ENCODE data around the gene FAM20A.
A peak's percentile ranks its signal among the peaks of the same experiment; 100 is the strongest.

The FAM20A gene

DNA sequence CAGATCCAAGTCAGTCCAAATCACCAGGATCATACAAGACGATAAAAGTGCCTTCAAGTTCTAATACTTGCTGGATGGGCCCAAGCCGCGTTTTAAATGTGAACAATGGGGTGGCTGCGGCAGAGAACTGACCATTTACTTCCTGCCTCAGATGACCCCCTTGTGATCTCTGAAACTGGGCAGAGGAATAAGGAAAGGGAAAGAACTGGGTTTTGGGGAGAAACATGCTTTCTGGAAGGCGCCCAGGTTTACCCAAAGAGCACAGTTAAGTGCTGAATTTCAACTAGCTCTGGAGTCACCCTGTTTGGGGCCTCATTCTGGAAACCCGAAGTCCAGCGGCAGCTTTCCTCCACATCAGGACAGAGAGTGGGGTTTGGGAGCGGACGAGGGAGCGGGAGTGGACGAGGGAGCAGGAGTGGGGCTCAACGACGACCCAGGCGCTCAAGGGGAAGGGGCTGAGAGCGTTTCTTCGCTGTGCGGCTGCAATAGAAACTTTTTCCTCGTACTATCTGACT lies 1.6 kb downstream of the FAM20A start:
- Histone ChIP-seq H3K9ac (ENCODE audit: low read depth in 1 of 2, low read length in 2 of 2) (peak overlapping the region in 1 of 2 donors; percentile 36), H3K4me1 (ENCODE audit: control insufficient read depth in 1 of 2, insufficient read depth in 2 of 2, low read length in 2 of 2) (peaks cover 3 to 4% of the 10 kb centered on the region in 2 donors), H3K27ac (ENCODE audit: low read depth, low read length) (peak overlapping the region; percentile 24), H3K4me3 (ENCODE audit: low read depth in 1 of 2, low read length in 2 of 2) (peak overlapping the region; percentile 21 to 54), H3K27me3 (ENCODE audit: control insufficient read depth in 1 of 2, insufficient read depth in 2 of 2, low read length in 2 of 2) (peaks cover 35 to 36% of the 10 kb centered on the region in 2 donors), H3K36me3 (ENCODE audit: control insufficient read depth in 1 of 2, insufficient read depth in 2 of 2, low read length in 2 of 2) (no peaks in the 10 kb centered on the region), H3K9me3 (ENCODE audit: control insufficient read depth in 1 of 2, low read length in 2 of 2) (no peaks in the 10 kb centered on the region)

DNA sequence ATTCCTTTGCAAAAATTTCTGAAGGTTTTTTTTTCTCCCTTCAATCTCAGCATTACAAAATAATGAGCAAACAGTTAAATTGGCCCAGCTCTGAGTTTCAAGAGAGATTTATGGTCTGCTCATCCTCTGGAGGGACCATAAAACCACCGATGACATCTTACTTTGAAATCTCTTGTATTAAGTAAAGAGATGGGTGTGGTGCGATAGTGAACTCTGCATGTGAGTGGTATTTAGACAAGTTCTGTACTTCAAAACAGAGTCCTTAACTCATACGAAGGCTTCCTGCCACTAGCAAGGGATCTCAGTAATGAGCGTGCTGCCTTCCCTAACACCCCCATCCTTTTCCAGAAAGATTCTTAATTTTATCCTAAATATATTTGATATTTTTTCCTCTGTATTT lies 2.1 kb downstream of the FAM20A start:
- H3K36me3 ChIP-seq (ENCODE audit: control insufficient read depth in 1 of 2, insufficient read depth in 2 of 2, low read length in 2 of 2): no peaks in the 10 kb centered on the region
- no peak overlapping the region for H3K4me3 ChIP-seq (ENCODE audit: low read depth in 1 of 2, low read length in 2 of 2)
- H3K4me1 ChIP-seq (ENCODE audit: control insufficient read depth in 1 of 2, insufficient read depth in 2 of 2, low read length in 2 of 2): peaks cover 3 to 4% of the 10 kb centered on the region in 2 donors
- H3K9ac ChIP-seq (ENCODE audit: low read depth in 1 of 2, low read length in 2 of 2): no peak overlapping the region
- no peaks in the 10 kb centered on the region for H3K9me3 ChIP-seq (ENCODE audit: control insufficient read depth in 1 of 2, low read length in 2 of 2)
- no peak overlapping the region for H3K27ac ChIP-seq (ENCODE audit: low read depth, low read length)
- H3K27me3 ChIP-seq (ENCODE audit: control insufficient read depth in 1 of 2, insufficient read depth in 2 of 2, low read length in 2 of 2): peaks cover 35 to 36% of the 10 kb centered on the region in 2 donors

DNA sequence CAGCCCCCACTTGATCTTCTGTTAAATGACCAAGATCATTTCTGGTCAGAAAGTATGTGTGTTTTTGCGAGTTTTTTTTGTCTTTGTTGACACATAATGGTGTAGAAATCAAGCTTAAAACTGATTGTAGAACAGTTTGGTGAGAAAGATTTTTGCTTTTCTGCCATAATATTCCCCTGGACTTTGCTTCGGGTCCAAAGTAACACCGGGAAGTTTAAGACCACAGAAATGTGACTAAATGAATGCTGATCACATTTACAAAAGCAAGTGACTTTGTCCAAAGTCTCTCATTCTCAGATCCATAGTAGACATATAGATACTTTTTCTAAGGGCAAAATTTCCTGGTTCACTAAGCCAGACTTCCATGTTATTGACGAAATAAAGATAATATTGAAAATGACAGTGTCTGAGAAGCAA lies 2.6 kb downstream of the FAM20A start:
- Histone ChIP-seq H3K4me3 (ENCODE audit: low read depth in 1 of 2, low read length in 2 of 2) (no peak overlapping the region), H3K9ac (ENCODE audit: low read depth in 1 of 2, low read length in 2 of 2) (no peak overlapping the region), H3K36me3 (ENCODE audit: control insufficient read depth in 1 of 2, insufficient read depth in 2 of 2, low read length in 2 of 2) (no peaks in the 10 kb centered on the region), H3K4me1 (ENCODE audit: control insufficient read depth in 1 of 2, insufficient read depth in 2 of 2, low read length in 2 of 2) (peaks cover 3 to 4% of the 10 kb centered on the region in 2 donors), H3K9me3 (ENCODE audit: control insufficient read depth in 1 of 2, low read length in 2 of 2) (no peaks in the 10 kb centered on the region), H3K27me3 (ENCODE audit: control insufficient read depth in 1 of 2, insufficient read depth in 2 of 2, low read length in 2 of 2) (peaks cover 35 to 36% of the 10 kb centered on the region in 2 donors), H3K27ac (ENCODE audit: low read depth, low read length) (no peak overlapping the region)

DNA sequence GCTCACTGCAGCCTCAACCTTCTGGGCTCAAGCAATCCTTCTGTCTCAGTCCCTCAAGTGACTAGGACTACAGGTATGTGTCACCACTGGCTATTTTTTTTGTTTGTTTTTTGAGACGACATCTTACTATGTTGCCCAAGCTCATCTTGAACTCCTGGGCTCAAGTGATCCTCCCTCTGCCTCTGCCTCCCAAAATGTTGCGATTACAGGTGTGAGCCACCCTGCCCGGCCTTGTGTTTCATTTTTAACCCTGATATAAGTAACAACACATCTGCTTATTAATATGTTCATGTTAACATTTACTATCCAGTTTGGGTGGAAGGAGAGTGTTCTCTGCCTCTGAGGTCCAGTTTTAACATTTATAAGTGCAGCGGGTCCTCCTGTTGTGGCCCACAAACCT lies 3.1 kb downstream of the FAM20A start:
- H3K4me1 ChIP-seq (ENCODE audit: control insufficient read depth in 1 of 2, insufficient read depth in 2 of 2, low read length in 2 of 2): peaks cover 0 to 3% of the 10 kb centered on the region in 2 donors
- H3K9ac ChIP-seq (ENCODE audit: low read depth in 1 of 2, low read length in 2 of 2): no peak overlapping the region
- no peak overlapping the region for H3K4me3 ChIP-seq (ENCODE audit: low read depth in 1 of 2, low read length in 2 of 2)
- H3K9me3 ChIP-seq (ENCODE audit: control insufficient read depth in 1 of 2, low read length in 2 of 2): no peaks in the 10 kb centered on the region
- H3K27me3 ChIP-seq (ENCODE audit: control insufficient read depth in 1 of 2, insufficient read depth in 2 of 2, low read length in 2 of 2): peaks cover 33 to 34% of the 10 kb centered on the region in 2 donors
- H3K27ac ChIP-seq (ENCODE audit: low read depth, low read length): no peak overlapping the region
- H3K36me3 ChIP-seq (ENCODE audit: control insufficient read depth in 1 of 2, insufficient read depth in 2 of 2, low read length in 2 of 2): no peaks in the 10 kb centered on the region

DNA sequence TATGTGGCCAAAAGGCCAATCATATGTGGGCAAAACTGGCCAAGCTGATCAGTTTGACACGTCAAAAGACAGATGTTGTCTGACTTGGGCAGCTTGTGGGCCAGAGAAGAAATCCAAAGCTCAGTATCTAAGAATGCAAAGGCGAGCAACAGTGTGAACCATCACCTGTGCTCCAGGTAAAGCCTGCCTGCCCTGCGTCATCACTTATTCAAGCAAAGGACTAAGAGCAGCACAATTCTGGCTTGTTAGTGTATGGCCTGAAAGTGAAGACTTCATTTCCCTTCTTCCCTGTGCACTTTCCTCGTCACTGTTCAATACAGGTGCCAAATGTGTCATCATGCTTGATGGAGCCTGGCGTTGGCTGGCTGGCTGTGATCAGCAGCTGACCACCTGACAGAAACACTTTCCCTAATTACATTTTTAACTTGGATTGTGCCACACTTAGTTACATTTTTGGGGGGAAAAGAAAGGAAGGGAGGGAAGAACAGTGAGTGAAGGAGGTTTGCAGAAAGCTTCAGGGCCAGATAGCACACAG lies 4.7 kb downstream of the FAM20A start:
- Histone ChIP-seq H3K4me3 (ENCODE audit: low read depth in 1 of 2, low read length in 2 of 2) (no peak overlapping the region), H3K27me3 (ENCODE audit: control insufficient read depth in 1 of 2, insufficient read depth in 2 of 2, low read length in 2 of 2) (peaks cover 17 to 21% of the 10 kb centered on the region in 2 donors), H3K4me1 (ENCODE audit: control insufficient read depth in 1 of 2, insufficient read depth in 2 of 2, low read length in 2 of 2) (peaks cover 0 to 3% of the 10 kb centered on the region in 2 donors), H3K36me3 (ENCODE audit: control insufficient read depth in 1 of 2, insufficient read depth in 2 of 2, low read length in 2 of 2) (no peaks in the 10 kb centered on the region), H3K9ac (ENCODE audit: low read depth in 1 of 2, low read length in 2 of 2) (no peak overlapping the region), H3K9me3 (ENCODE audit: control insufficient read depth in 1 of 2, low read length in 2 of 2) (no peaks in the 10 kb centered on the region), H3K27ac (ENCODE audit: low read depth, low read length) (no peak overlapping the region)

DNA sequence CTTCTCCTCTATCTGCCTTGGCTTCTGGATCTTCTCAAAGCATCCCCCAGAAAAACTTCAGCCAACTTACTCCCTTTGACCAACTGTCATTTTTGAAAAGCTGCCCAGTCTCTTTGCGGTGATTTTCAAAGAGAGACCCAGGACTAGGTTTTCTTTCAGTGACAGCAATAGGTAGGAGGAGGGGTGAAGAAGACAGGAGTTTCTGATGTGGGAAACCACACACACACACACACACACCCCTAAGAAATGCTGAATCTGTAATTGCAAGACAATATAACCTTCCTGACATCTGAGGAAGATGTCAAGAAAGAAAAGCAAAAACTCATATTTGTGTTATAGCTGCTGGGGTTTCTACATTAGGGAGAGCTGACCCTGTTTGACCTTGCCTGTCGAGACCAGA lies 5.2 kb downstream of the FAM20A start:
- Histone ChIP-seq H3K27ac (ENCODE audit: low read depth, low read length) (no peak overlapping the region), H3K27me3 (ENCODE audit: control insufficient read depth in 1 of 2, insufficient read depth in 2 of 2, low read length in 2 of 2) (peaks cover 17 to 18% of the 10 kb centered on the region in 2 donors), H3K9me3 (ENCODE audit: control insufficient read depth in 1 of 2, low read length in 2 of 2) (no peaks in the 10 kb centered on the region), H3K4me3 (ENCODE audit: low read depth in 1 of 2, low read length in 2 of 2) (no peak overlapping the region), H3K4me1 (ENCODE audit: control insufficient read depth in 1 of 2, insufficient read depth in 2 of 2, low read length in 2 of 2) (peaks cover 0 to 3% of the 10 kb centered on the region in 2 donors), H3K36me3 (ENCODE audit: control insufficient read depth in 1 of 2, insufficient read depth in 2 of 2, low read length in 2 of 2) (no peaks in the 10 kb centered on the region), H3K9ac (ENCODE audit: low read depth in 1 of 2, low read length in 2 of 2) (no peak overlapping the region)

DNA sequence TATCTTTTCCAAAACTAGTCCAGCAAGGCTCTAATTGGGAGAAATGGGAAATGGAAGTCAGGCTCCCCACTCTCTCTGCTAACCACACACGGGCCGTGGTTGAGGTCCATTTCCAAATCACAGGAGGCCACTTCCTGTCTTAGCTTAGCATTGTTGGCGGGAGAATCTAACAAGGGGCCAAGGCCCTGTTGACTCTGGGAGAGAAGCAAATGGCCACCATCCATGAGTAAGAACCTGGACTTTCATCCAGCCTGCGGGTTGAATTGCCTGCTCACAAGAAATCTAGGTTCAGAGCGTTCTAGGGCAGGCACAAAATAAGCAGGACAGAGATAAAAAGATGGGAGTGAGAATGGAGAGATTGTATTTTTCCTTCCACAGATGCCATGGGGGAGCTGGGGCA lies 5.7 kb downstream of the FAM20A start:
- Histone ChIP-seq H3K27me3 (ENCODE audit: control insufficient read depth in 1 of 2, insufficient read depth in 2 of 2, low read length in 2 of 2) (peaks cover 16 to 17% of the 10 kb centered on the region in 2 donors), H3K36me3 (ENCODE audit: control insufficient read depth in 1 of 2, insufficient read depth in 2 of 2, low read length in 2 of 2) (no peaks in the 10 kb centered on the region), H3K4me1 (ENCODE audit: control insufficient read depth in 1 of 2, insufficient read depth in 2 of 2, low read length in 2 of 2) (peaks cover 0 to 3% of the 10 kb centered on the region in 2 donors), H3K9ac (ENCODE audit: low read depth in 1 of 2, low read length in 2 of 2) (no peak overlapping the region), H3K4me3 (ENCODE audit: low read depth in 1 of 2, low read length in 2 of 2) (no peak overlapping the region), H3K9me3 (ENCODE audit: control insufficient read depth in 1 of 2, low read length in 2 of 2) (no peaks in the 10 kb centered on the region), H3K27ac (ENCODE audit: low read depth, low read length) (no peak overlapping the region)

DNA sequence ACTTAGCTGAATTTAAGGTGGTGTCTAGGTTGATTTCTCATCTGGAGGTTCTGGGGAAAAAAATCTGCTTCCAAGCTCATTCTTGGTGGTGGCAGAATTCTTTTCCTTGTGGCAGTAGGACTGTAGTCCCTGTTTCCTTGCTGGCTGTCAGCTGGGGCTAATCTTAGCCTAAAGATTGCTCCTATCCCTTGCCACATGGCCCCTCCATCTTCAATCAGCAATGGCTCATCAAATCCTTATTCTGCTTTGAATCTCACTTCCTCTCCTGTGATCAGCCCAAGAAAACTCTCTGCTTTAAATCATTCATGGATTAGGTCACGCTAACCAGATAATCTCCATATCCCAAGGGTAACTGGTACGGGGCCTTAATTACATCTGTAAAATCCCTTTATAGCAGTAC lies 6.6 kb downstream of the FAM20A start:
- no peak overlapping the region for H3K27ac ChIP-seq (ENCODE audit: low read depth, low read length)
- H3K9me3 ChIP-seq (ENCODE audit: control insufficient read depth in 1 of 2, low read length in 2 of 2): no peaks in the 10 kb centered on the region
- no peak overlapping the region for H3K9ac ChIP-seq (ENCODE audit: low read depth in 1 of 2, low read length in 2 of 2)
- no peak overlapping the region for H3K4me3 ChIP-seq (ENCODE audit: low read depth in 1 of 2, low read length in 2 of 2)
- peaks cover 7 to 8% of the 10 kb centered on the region in 2 donors for H3K27me3 ChIP-seq (ENCODE audit: control insufficient read depth in 1 of 2, insufficient read depth in 2 of 2, low read length in 2 of 2)
- no peaks in the 10 kb centered on the region for H3K4me1 ChIP-seq (ENCODE audit: control insufficient read depth in 1 of 2, insufficient read depth in 2 of 2, low read length in 2 of 2)
- H3K36me3 ChIP-seq (ENCODE audit: control insufficient read depth in 1 of 2, insufficient read depth in 2 of 2, low read length in 2 of 2): no peaks in the 10 kb centered on the region

DNA sequence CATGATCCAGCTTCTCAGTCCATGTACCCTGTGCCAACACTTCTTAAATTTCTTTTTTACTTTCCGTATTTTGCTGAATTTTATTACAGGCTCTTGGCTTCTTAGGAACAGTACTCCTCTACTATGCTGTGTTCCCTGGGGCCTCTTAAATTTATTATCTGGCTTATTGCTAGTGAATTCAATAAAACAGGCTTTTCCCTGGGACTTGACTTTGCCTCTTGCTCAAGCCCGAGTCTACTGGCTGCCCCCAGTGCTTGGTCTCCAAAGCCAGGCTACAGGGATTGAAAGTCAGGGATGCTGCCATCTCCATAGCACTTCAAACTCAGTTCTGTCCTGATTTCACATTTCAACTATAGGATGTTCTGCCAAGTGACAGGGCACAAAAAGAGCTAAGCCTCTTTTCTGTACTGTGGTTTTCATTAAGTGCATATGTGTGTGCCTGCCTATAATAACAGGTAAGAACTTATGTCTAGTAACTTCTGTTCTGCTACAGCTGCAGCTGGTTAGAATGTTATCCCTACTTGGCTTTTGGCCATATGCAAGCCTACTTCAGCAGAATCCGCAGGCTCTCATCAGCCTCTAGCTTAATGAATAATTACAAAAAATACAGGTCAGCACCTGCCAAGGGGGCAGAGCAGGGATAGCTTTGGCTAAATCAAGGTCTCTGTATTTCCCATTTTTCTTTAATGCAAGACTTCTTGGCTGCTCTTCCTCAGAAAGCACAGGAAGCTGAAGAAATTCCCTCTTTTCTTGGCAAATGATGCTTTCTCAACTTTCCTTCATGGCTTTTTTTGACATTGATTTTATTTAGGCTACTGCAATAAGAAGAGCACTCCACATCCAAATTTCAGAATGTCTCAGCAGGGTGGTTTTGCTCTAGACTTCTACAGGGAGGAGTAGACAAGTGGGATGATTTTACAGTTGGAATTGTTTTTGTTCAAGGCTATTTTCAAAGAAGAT lies 8.2 kb downstream of the FAM20A start:
- Histone ChIP-seq H3K36me3 (ENCODE audit: control insufficient read depth in 1 of 2, insufficient read depth in 2 of 2, low read length in 2 of 2) (no peaks in the 10 kb centered on the region), H3K9me3 (ENCODE audit: control insufficient read depth in 1 of 2, low read length in 2 of 2) (no peaks in the 10 kb centered on the region), H3K9ac (ENCODE audit: low read depth in 1 of 2, low read length in 2 of 2) (no peak overlapping the region), H3K27me3 (ENCODE audit: control insufficient read depth in 1 of 2, insufficient read depth in 2 of 2, low read length in 2 of 2) (peaks cover 5 to 8% of the 10 kb centered on the region in 2 donors), H3K4me3 (ENCODE audit: low read depth in 1 of 2, low read length in 2 of 2) (no peak overlapping the region), H3K4me1 (ENCODE audit: control insufficient read depth in 1 of 2, insufficient read depth in 2 of 2, low read length in 2 of 2) (no peaks in the 10 kb centered on the region), H3K27ac (ENCODE audit: low read depth, low read length) (no peak overlapping the region)

DNA sequence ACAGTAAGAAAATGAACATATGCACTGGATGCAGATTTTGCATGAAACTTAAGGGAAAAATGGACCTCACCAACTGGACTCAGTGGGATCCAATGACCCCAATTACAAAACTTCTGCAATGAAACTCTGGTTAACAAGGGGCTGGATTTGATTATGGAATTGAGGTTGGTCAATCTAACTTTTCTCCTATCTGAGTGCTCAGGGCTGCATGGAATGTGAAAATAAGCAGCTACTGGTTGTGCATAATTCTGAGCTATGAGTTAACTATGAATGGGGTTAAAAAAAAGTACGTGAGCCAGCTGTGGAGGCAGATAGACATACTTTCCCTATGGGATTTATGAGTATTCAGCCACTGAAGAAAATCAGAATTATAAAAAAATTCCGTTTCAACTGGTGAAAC lies 9.2 kb downstream of the FAM20A start:
- H3K9me3 ChIP-seq (ENCODE audit: control insufficient read depth in 1 of 2, low read length in 2 of 2): no peaks in the 10 kb centered on the region
- H3K4me3 ChIP-seq (ENCODE audit: low read depth in 1 of 2, low read length in 2 of 2): no peak overlapping the region
- H3K4me1 ChIP-seq (ENCODE audit: control insufficient read depth in 1 of 2, insufficient read depth in 2 of 2, low read length in 2 of 2): no peaks in the 10 kb centered on the region
- peaks cover 5 to 8% of the 10 kb centered on the region in 2 donors for H3K27me3 ChIP-seq (ENCODE audit: control insufficient read depth in 1 of 2, insufficient read depth in 2 of 2, low read length in 2 of 2)
- H3K9ac ChIP-seq (ENCODE audit: low read depth in 1 of 2, low read length in 2 of 2): no peak overlapping the region
- H3K27ac ChIP-seq (ENCODE audit: low read depth, low read length): no peak overlapping the region
- no peaks in the 10 kb centered on the region for H3K36me3 ChIP-seq (ENCODE audit: control insufficient read depth in 1 of 2, insufficient read depth in 2 of 2, low read length in 2 of 2)
